ENCODE measurements around the gene PGRMC1.

GRCh38 chrX:119231936-119232445 lies 4.1 kb upstream of the PGRMC1 start:
- TF ChIP-seq CTCF (IDR thresholded peaks at IDR 0.05) (no peak), EZH2 (IDR thresholded peaks at IDR 0.05) (no peak)
